ENCODE measurements around the gene ESRRB.
A peak's percentile ranks its signal among the peaks of the same experiment; 100 is the strongest.

ESRRB gene

DNA sequence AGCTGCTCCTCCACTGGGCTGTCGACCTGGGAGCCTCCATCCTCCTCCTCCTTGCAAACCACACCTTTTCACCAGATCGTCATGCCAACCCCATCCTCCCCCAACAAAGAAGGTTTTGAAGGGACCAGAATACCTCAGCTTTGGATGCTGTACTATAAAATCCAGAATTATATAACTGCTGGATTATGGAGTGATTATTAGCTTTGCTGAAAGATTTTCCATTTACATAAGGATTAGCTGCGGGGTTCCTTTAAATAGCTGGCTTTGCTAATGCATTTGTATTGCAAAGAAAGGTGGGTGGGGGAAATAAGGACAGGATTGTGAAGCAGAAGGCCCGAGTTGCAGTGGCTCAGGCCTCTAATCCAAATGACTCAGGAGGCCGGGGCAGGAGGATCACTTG, 36.6 kb downstream of the ESRRB start:
- no peak for DNase-seq

DNA sequence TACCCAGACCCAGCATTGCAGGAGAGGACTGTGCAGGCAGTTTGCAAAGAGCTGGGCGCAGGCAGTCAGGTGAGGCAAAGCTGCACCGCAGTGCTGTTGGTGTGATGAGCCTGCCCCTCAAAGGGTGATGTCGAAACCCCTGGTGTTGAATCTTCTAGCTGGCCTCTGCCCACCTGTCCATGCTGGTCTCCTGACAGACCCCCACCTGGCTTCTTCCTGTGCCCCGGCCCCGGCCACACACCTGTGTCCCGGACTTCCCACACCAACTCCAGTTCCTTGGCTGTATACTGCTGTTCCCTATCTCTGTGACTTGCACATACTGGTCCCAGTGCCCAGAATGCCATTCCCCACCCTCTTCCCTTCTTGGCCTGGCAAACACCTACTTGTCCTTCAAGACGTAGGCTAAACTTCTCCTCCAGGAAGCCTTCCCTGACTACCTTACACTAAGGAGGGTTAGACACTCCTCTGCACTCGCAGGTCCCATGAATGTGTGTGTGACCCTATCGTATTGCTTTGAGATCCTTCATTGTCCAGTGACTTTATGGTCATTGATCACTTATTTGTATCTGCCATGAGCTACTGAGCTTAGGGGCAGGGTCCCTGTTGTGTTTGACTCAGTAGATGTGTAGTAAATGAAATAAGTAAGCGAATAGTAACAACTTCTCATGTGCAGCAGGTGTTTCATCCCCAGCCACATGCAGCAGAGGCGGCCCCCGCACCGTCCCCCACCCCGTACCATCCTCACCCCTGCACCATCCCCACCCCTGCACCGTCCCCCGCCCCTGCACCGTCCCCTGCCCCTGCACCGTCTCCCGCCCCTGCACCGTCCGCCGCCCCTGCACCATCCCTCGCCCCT, 37.4 kb downstream of the ESRRB start:
- no peak for DNase-seq

DNA sequence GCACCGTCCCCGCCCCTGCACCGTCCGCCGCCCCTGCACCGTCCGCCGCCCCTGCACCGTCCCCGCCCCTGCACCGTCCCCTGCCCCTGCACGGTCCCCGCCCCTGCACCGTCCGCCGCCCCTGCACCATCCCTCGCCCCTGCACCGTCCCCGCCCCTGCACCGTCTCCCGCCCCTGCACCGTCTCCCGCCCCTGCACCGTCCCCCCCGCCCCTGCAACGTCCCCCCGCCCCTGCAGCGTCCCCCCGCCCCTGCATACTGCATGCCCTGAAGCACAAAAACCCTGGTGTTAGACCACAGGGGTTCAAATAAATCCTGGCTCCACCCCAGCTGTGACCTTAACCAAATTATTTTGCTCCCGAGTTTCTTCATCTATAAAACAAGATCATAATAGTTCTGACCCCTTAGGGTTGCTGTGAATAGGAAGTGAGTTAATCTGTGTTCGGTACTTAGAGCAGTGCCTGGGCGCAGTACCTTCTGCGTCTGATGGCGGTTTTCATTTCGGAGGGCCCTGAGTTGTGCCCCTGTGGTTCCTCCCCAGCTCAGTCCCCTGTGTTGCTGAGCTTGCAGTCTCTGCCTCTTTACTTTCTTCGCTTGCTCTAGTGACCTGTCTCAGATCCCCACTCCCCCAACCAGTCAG, 38.1 kb downstream of the ESRRB start:
- DNase-seq = no peak

DNA sequence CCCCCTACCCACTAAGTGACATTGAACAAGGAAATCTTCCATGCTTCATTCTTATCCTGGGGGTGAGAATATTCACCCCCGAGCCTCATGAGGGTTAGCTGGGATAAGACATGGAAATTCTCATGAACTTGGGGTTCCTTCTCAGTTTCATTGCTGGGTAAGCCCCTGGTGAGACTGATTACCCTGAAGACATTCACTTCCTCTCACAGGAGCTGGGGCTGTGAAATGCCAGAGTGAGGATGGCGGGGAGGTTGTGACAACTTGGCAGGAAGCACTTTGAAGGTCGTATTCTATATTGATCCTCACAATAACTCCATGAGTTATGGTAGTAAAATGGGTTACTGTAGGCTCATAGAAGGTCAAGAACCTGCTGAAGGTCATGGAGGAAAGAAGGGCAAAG, 43.5 kb downstream of the ESRRB start:
- DNase-seq = no peak

DNA sequence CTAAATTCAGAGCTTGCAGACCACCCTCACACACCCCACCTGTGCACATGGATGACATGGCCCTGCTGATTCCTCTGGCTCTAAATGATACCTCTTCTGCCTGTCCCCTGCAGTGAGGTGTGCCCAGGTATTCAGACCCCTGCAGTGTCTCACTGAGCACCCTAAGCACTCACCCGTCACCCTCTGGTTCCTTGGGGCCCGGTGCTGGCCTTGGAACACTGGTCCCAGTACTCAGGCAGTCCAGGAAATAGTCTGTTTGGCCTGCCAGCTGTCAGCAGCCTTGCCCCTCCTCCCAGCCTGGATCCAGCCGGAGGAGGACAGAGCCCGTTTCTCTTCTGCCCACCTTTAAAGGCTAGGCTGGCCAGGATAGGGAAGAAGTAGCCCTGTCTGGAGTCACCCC, 44.9 kb downstream of the ESRRB start:
- DNase-seq = no peak

DNA sequence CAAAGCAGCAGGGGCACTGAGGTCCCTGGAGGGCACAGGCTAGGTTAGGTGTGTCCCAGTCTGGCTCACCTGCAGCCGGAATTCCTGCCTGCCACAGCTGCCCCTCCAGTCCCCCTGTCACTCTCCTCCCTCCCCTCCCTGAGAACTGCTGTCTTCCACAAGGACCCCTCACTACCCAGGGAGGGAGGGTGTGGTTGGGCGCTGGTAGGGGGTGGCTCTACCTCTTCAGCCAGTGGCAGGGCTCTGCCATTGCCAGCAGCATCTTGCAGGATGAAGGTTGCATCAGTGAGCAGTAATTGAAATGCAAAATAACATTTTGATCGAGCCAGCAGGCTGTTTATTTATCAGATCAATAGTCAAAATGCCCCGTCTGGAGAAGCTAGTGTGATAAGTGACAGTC, 45.7 kb downstream of the ESRRB start:
- no peak for DNase-seq

DNA sequence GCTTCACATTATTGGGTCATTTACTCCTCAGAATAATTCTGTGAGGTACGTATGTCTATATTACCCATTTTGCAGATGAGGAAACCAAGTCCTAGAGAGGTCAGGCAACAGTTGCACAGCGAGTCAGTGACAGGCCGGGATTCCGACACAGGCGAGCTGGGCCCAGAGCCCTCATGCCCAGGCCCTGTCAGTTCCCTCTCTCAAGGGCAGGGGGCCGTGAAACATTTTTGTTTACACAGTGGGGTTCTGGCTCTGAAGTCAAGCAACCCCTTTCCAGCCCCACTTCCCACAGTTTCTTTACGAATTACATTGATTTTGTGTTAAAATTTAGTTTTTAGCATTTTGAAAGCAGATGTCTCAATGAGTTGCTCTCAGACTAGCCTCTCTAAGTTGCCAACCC, 46.7 kb downstream of the ESRRB start:
- no peak for DNase-seq

DNA sequence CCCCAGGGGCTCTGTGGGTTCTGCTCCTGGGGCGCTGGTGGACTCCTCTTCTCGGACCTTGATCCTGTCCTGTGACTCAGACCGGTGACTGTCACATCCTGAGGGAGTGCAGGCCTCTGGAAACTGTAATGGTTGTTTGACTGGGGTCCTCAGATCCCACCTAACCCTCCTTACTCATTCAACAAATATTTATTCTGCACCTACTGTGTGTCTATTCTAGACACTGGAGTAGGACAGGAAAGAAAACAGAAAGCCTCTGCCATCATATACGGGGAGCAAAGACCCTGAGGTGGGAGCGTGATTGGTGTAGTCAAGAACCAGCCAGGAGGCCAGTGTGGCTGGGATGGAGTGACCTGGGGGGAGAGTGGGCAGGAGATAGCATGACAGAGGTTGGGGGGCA, 47.6 kb downstream of the ESRRB start:
- DNase-seq = no peak

DNA sequence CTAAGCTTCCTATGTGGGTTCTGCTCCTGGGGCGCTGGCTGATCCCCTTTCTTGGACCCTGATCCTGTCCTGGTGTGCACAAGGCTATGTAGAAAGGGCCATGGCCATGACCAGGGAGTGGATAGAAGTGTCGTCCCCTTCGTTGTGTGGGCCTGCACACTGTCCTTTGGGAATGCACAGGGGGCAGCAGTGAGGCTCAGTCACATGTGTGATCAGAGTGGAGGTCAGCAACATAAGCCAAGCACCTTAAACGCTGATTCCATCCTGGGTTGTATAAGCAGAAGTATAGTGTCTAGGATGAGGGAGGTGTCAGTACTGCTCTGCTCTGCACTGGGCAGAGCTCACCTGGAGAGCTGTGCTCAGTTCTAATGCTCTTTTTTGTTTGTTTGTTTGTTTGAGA, 48.4 kb downstream of the ESRRB start:
- DNase-seq = no peak

DNA sequence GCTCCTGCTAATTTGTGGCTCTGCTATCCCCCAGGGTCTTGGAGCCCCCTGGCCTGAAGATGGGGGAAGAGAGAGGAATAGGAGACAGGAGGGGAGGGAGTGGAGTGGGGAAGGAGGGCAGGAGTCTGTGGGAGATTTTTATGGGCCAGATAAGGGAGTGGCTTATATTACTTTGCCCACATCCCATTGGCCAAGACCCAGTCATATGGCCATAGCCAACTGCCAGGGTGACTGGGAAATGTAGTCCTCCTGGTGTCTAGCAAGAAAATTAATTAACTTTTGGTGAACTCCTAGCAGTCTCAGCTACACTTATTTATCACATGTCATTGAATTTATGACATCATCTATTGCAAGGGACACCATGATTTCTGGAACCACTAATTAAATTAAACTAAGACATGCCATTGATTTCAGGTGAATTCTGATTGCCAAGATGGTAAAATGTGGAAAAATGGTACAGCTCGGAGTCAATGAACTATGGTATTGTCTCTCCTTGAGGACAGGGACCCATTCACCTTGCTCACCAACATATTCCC, 50.3 kb downstream of the ESRRB start:
- DNase-seq = no peak

DNA sequence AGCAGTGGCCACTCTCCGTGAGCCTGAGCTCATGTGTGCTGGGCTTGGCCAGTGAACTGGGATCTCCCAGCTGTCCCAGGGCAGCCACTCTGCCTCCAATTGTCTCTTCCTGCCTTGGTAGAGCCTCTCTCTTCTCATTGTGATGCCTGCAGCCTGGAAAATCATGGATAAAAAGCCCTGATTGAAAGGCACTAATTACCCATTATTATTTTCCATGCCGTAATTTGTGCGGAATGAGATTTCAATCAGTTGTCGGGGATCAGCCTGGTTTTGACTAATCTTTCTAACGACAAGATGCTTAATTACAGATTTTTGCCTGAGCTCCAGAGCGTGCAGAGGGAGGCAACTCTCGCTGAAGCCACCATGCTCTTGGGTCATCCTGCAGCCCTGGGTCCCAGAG, 52.7 kb downstream of the ESRRB start:
- no peak for DNase-seq

DNA sequence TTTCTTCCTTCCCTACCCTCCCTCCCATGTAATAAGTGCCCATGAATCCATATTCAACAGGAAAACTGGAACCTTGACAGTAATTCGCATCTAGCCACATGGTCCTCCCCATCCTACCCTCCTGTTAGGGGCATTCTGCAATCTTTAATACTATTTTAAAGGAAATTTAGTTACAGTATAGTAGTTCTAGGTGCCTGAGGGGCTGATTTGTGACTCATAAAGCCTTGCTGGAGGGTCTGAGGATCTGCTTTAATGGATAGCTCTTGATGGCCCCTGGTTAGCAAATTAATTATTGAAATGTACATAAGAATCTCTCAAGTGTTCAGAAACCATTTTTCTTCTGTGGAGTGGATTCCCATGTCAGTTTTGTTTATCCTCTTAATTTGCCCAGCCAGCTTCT, 54.1 kb downstream of the ESRRB start:
- DNase-seq = no peak

DNA sequence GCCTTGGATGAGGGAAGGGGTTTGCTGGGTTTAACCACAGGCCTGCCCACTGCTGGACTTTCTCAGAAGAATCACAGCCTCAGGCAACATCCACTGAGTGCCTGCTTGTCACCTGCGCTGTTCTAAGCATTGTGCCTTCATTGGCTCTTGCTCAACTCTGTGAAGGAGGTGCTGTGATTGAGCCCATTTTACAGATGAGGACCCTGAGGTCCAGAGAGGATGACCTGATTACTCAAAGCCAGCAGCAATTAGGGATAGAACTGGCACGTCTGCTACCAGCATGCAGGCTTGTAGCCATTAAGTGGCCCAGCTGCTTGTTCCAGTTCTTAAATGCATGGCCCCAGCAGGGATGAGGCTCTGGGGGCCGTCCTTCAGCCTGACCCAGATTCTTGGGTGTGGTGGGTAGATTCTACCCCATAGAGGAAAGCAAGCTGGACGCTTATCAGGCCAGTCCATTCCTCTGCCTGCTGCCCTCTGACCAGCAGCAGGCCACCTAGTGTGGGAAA, 54.6 kb downstream of the ESRRB start:
- no peak for DNase-seq

DNA sequence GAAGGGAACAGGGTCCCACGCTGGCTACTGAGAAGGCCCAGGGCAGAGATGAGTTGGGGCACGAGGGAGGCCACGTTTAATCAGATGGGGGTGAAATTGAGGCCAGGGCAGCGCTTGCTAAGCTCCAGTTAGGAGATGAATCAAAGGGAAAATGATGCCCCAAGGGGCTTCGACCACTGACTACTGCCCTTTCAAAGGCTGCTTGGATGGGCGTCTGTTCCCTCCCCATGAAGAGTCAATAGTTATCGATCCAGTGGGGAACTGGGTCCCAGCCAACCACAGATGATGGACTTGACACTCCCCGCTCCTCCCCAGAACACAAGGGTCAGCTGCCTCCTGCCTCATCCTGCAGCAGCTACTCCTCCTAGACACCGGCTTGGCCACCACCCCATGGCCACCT, 55.6 kb downstream of the ESRRB start:
- DNase-seq = no peak

DNA sequence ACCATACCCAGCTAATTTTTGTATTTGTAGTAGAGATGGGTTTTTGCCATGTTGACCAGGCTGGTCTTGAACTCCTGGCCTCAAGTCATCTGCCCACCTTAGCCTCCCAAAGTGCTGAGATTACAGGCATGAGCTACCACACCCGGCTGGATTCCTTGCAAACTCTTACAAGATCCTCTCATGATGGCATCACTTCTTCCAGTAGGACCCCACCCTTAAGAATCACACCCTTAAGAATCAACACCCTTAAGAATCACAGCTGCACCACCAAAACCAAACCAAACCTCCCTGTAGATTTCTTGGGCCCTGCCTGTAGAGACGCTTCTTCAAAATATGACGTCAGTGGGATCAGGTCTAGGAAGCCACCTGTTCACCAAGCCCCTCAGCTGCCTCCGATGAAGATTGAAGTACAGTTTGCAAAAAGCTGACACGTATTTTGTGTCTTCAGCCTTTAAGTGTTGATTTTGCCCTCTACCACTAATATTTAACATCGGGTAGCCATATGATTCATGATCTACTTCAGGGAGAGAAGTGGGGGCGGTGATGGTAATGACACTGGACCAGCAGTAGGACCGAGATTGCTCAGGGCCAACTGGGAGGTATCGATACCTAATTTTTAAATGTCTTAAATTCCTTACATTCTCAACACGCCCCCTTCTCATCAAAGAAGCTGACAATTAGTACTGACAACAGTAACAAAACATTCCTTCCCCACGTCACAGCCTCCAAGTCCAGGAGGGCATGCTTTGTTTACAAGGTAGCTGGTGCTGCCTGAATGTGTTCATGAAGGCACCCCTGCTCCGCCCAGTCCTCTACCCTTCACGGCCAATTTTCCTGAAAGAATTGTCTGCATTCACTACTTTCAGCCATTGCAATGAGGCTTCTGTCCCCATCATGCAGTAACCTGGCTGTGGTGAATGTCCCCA, 57.2 kb downstream of the ESRRB start:
- no peak for DNase-seq

DNA sequence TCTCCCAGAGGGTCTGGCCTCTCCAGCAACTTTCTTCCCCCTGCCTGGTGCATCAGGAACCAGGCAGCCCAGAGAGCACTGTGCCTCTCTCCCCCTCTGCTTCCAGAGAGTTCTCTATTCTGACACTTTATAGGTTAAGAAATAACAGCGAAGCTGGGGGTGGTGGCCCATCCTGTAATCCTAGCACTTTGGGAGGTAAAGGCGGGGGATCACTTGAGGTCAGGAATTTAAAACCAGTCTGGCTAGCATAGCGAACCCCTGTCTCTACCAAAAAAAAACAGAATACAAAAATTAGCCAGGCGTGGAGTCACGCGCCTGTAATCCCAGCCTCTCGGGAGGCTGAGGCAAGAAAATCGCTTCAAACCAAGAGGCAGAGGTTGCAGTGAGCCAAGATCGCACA, 58.3 kb downstream of the ESRRB start:
- DNase-seq = no peak

DNA sequence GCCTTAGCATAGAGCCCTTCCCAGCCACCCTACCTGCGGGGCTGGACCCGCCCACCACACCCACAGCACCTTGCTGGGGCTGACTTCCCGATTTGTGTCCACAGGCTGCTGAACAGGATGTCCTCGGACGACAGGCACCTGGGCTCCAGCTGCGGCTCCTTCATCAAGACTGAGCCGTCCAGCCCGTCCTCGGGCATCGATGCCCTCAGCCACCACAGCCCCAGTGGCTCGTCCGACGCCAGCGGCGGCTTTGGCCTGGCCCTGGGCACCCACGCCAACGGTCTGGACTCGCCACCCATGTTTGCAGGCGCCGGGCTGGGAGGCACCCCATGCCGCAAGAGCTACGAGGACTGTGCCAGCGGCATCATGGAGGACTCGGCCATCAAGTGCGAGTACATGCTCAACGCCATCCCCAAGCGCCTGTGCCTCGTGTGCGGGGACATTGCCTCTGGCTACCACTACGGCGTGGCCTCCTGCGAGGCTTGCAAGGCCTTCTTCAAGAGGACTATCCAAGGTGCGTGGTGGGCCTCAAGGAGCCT, 63.4 kb downstream of the ESRRB start:
- no peak for DNase-seq

DNA sequence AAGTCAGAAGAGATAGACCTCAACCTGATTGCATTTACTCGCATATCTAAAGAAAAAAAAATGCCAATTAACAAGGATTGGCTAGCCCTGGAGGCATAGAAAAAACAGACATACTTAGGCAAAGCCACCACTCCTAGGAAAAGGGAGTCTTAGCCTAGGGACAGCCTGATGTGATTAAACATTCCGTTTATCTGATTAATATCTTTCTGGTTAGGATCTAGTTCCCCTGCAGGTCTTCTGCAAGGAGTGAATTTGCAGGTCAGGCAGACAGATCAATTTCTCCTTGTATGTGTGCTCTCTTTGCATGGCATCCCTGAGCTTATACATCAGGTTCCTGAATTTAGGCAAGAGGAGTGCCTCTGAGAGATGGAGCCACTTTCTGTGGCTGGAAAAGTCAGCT, 70.5 kb downstream of the ESRRB start:
- DNase-seq = no peak

DNA sequence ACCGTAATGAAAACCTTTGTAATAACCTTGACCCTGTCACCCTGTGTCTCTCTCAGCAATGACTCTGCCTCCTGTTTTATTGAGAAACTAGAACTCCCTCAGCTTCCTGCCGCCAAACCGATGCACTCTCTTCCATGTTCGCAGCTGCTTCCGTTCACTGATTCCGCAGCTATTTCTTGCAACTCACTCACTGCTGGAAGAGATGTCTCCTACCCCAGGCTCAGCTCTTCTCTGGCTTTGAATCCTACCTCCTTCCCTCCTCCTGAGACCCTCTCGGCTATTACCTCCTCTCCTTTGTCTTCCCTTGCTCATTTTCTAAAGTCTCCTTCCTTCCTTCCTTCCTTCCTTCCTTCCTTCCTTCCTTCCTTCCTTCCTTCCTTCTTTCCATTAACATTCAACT, 71.0 kb downstream of the ESRRB start:
- no peak for DNase-seq

DNA sequence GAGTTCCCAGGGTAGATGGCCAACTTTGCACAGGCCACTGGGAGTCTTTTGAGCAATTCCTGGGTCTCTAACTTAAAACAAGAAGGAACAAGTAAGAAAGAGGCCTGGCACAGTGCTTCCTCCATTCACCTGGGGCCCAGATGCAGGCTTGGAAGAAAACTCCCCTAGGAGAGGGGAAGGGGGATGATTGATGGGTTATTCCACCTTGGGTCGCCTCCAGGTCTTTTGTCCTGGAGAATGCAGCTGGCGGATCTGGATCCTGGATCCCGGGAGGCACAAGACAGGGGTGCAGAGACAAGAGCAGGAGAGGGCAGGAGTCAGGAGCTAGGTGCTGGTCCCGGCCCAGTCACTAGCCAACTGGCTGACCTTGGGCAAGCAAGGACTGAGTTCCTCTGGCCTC, 74.5 kb downstream of the ESRRB start:
- no peak for DNase-seq

DNA sequence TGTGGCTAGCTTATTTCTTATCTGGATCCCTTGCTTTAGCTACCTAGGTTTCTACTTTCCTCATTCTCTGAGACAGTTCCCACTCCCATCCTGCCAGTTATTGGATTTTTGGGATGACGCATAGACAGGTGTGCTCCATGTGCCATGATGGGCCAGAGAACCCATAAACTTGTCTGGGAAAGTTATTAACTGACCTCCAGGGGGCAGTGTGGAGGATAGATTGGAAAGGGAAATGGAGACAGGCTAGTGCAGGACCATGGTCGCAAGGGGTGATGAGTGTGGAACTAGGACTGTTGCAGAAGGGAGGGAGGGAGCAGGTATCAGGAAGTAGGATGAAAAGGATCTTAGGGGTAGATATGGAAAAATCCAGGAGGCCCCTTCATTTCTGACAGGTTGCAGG, 80.3 kb downstream of the ESRRB start:
- peak; percentile 41 for DNase-seq

DNA sequence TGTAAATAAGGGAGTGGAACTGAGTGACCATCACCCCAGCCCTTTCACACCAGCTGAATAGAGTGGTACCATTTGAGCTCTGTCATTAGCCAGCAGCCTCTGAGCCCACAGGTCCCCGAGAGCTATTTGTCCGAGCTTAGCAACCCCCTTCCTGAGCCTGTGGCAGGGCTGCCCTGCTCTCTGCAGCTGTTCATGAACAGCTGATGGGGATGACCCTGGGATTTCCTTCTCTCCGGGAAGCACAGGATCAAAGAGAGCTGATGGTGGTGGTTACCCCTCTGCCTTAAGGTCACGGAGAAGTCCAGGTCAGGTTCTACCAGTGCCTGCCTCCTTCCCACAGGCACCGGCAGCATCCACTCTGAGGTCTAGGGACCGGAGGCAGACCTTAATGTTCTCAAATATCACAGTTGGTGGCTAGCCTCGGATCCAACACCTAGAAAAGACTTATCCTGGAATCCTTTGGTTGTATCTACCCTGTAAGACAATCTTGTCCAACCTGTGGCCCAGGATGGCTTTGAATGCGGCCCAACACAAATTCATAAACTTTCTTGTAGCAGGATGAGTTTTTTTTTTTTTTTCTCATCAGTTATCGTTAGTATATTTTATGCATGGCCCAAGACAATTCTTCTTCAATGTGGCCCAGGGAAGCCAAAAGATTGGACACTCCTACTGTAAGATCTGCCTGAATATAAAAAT, 81.1 kb downstream of the ESRRB start:
- no peak for DNase-seq

Measured in activated CD4-positive, alpha-beta T cell treated with anti-CD3 and anti-CD28 coated beads, Interleukin-2, amount 50 U/mL, for 16 hours (primary cell).